ENCODE data around the gene OR14A2. TPM values are rescaled to one million over a fixed set of nuclear protein-coding genes. Genes with fewer than 3 reads are reported as not detected.

Gene OR14A2
- total RNA-seq, 2 experiments from 2014 or later, result not detected

GRCh38 chr1:247741756-247742155 lies 6.2 kb downstream of the OR14A2 start:
- intact Hi-C loops (cut with micrococcal nuclease; ENCODE audit: unreplicated experiment), result no loop called here
- Histone ChIP-seq H4K20me1 (ENCODE audit: insufficient read depth, low read length) (no peaks in the 10 kb centered on the region), H3K9me2 (ENCODE audit: insufficient read depth, low read length) (no peaks in the 10 kb centered on the region), H3K4me3 (ENCODE audit: low read depth, low read length, poor library complexity, severe bottlenecking) (no peak overlapping the region), H2AFZ (ENCODE audit: low read length) (no peak overlapping the region), H3K4me2 (ENCODE audit: low read length) (no peak overlapping the region), H3K4me1 (ENCODE audit: insufficient read depth, low read length, poor library complexity, severe bottlenecking) (no peaks in the 10 kb centered on the region), H3K36me3 (ENCODE audit: insufficient read depth, low read length) (no peaks in the 10 kb centered on the region), H3K27ac (ENCODE audit: low read depth, low read length, poor library complexity, severe bottlenecking) (no peak overlapping the region), H3K9me3 (ENCODE audit: low read length) (no peaks in the 10 kb centered on the region), H3K79me2 (ENCODE audit: insufficient read depth, low read depth, low read length) (no peaks in the 10 kb centered on the region)
- BruUV-seq (replicated peaks), result no TSS peak
- no peak for DNase-seq (ENCODE audit: low spot score)
- ChIA-PET POLR2A (no interaction called here), CTCF (ENCODE audit: unreplicated experiment) (no interaction called here)
- TF ChIP-seq EZH2phosphoT487 (IDR thresholded peaks at IDR 0.05; ENCODE audit: borderline replicate concordance, low read depth, low read length) (no peak), CTCF (conservative IDR thresholded peaks at IDR 0.05; ENCODE audit: low read length) (no peak)

GRCh38 chr1:247740721-247741120 lies 7.2 kb downstream of the OR14A2 start:
- TF ChIP-seq EZH2phosphoT487 (IDR thresholded peaks at IDR 0.05; ENCODE audit: borderline replicate concordance, low read depth, low read length) (no peak), CTCF (conservative IDR thresholded peaks at IDR 0.05; ENCODE audit: low read length) (no peak)
- intact Hi-C loops (cut with micrococcal nuclease; ENCODE audit: unreplicated experiment), result no loop called here
- POLR2A ChIA-PET, result interaction anchor here (0.8 kb wide), 1 partner anchor 12 kb away, joined by 4 read pairs; no protein-coding TSS in a partner anchor
- Histone ChIP-seq H3K4me1 (ENCODE audit: insufficient read depth, low read length, poor library complexity, severe bottlenecking) (no peaks in the 10 kb centered on the region), H3K9me3 (ENCODE audit: low read length) (no peaks in the 10 kb centered on the region), H3K9me2 (ENCODE audit: insufficient read depth, low read length) (no peaks in the 10 kb centered on the region), H3K4me2 (ENCODE audit: low read length) (no peak overlapping the region), H3K4me3 (ENCODE audit: low read depth, low read length, poor library complexity, severe bottlenecking) (no peak overlapping the region), H3K79me2 (ENCODE audit: insufficient read depth, low read depth, low read length) (no peaks in the 10 kb centered on the region), H4K20me1 (ENCODE audit: insufficient read depth, low read length) (no peaks in the 10 kb centered on the region), H3K27ac (ENCODE audit: low read depth, low read length, poor library complexity, severe bottlenecking) (no peak overlapping the region), H2AFZ (ENCODE audit: low read length) (no peak overlapping the region), H3K36me3 (ENCODE audit: insufficient read depth, low read length) (no peaks in the 10 kb centered on the region)
- no peak for DNase-seq (ENCODE audit: low spot score)
- CTCF ChIA-PET (ENCODE audit: unreplicated experiment), result no interaction called here
- no TSS peak for BruUV-seq (replicated peaks)

- H3K79me2 ChIP-seq (ENCODE audit: insufficient read depth, low read depth, low read length), result no peaks in the 10 kb centered on the region
- H3K4me2 ChIP-seq (ENCODE audit: low read length), result no peak within 1 kb of the TSS
- no peak within 1 kb of the TSS for H2AFZ ChIP-seq (ENCODE audit: low read length)
- POLR2A ChIA-PET, result no interaction called here
- no peaks in the 10 kb centered on the region for H3K4me1 ChIP-seq (ENCODE audit: insufficient read depth, low read length, poor library complexity, severe bottlenecking)
- TF ChIP-seq CTCF (conservative IDR thresholded peaks at IDR 0.05; ENCODE audit: low read length), result no peak
- TF ChIP-seq EZH2phosphoT487 (IDR thresholded peaks at IDR 0.05; ENCODE audit: borderline replicate concordance, low read depth, low read length), result no peak
- no peaks in the 10 kb centered on the region for H3K36me3 ChIP-seq (ENCODE audit: insufficient read depth, low read length)
- H3K9me3 ChIP-seq (ENCODE audit: low read length), result no peaks in the 10 kb centered on the region
- no peak within 1 kb of the TSS for H3K4me3 ChIP-seq (ENCODE audit: low read depth, low read length, poor library complexity, severe bottlenecking)
- H4K20me1 ChIP-seq (ENCODE audit: insufficient read depth, low read length), result no peaks in the 10 kb centered on the region
- no peaks in the 10 kb centered on the region for H3K9me2 ChIP-seq (ENCODE audit: insufficient read depth, low read length)
- DNase-seq (ENCODE audit: low spot score), result no peak
- no TSS peak for BruUV-seq (replicated peaks)
- intact Hi-C loops (cut with micrococcal nuclease; ENCODE audit: unreplicated experiment), result no loop called here
- CTCF ChIA-PET (ENCODE audit: unreplicated experiment), result no interaction called here
- no peak within 1 kb of the TSS for H3K27ac ChIP-seq (ENCODE audit: low read depth, low read length, poor library complexity, severe bottlenecking)
Measured at GRCh38 chr1:247738315-247738714, 9.6 kb downstream of the OR14A2 start, which contains the start of gene OR14K1. Gene OR14K1 (plus strand): TSS chr1:247738615. CDS start chr1:247738615, 0 bp downstream.
